Measurements from ENCODE around the gene RBM11.

The RBM11 gene

DNA sequence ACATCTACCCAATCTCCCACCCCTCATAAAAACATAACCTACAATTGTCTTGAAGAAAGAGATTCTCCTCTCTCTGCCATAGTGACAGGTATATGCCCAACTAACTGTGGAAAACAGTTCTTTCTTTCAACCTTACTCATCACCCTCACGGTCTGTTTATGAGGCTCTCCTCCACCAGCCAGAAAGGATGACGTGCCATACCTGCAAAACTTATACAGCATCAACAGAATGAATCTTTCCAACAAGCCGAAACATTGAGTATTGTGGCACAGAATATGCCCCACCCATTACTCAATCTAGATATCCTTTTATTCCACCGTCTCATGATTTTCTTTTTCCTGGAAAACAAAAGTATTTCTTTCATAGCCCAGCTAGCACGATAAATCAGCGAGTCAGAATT is 55.7 kb downstream of the RBM11 start:
- DNase-seq = no peak

DNA sequence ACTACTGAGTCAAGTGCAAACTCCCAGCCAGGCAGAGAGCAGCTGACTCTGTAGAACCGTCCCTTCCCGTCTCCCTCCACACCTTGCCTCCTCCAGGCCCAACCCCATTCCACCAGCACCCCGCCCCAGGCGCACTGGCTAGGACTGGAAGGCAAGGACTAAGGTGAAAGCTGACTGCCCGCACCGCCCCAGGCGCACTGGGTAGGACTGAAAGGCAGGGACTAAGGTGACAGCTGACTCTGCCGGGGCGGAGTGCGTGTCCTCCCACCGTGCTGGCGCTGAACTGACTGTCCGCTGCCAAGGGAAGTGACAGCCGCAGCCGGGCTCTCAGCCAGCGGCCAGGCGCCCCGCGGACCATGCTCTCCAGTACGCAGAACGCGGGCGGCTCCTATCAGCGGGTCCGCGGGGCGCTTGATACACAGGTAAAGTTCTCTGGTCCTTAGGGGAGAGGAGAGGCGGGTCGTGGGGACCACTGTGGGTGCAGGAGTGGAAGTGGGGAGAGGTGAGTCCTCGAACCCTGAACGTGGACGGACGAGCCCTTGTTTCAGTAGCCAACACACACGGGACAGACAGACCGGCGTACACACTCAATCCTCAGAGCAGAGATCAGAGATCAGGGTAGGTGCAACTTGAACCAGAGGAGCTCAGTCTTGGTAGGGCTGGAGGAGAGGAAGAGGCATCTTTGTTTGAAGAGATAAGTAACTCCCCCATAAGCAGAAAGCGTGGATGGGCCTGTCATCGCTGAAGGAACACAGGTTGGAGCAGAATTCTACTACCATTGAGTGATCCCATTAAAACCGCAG is 58.0 kb downstream of the RBM11 start:
- DNase-seq = peak; percentile 19

DNA sequence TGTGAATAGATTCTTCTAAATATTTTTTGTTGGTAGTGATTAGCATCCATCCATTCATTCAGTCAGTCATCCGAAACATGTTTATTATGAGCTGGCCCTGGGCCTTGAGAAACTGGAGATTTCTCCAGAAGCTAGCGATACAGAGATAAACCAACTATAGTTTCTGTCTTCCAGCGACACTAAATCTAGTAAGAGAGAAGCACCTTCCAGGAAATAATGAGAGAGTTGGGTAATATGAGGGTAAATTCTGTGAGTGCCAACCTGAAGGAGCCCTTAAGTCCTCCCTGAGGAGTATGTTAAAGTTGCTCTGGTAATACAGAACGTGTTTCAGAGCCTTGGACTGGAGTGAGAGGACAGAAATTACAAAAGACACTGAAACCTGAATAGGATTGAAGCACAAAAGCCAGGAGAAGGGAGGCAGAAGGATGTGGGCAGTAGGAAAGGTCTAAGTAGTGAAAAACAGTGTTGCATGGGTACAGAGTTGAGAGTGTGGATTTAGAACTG is 59.8 kb downstream of the RBM11 start:
- no peak for DNase-seq

Measured in stimulated activated CD4-positive, alpha-beta T cell treated with anti-CD3 and anti-CD28 coated beads, Interleukin-15, amount 100 ng/mL, for 24 hours (primary cell).